HG03439 (cell line): ENCODE measurements around the gene CREM.

Experiments used
- ATAC-seq: cut with Tn5 transposase; IDR thresholded peaks from one replicate; pipeline ENCODE4 v1.9.1; 2021; ENCODE audit warnings: mild to moderate bottlenecking, moderate library complexity; ENCODE audit not compliant: unreplicated experiment

Gene CREM

DNA sequence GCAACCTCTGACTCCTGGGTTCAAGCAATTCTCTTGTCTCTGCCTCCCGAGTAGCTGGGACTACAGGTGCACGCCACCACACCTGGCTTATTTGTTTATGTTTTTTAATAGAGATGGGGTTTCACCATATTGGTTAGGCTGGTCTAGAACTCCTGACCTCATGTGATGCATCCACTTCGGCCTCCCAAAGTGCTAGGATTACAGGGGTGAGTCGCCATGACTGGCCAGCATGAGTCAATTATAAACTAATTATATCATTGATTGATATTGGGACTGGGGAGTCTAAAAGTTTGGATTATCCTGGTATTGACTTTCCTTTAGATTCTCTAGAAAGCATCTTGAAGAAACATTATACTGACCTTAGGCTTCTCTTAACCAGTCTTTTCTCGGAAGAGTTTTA, 135.8 kb downstream of the CREM start:
- no peak for ATAC-seq
